A673 (cell line): ENCODE measurements around the gene UBXN6. TPM values are rescaled to one million over a fixed set of nuclear protein-coding genes. Genes with fewer than 3 reads are reported as not detected.

Source experiments
- BruUV-seq: library from RNA; stranded (reverse); fragments of 400-500 nt; replicated peaks from 2 replicates; lab custom pipeline; 2021; lab: Mats Ljungman, UMichigan
- CTCF ChIA-PET: fragments of 300-600 bp; sonication (Branson Sonifier 250); formaldehyde crosslinking; loops from one replicate; lab custom pipeline; 2022; ENCODE audit warnings: antibody characterized with exemption; lab: Charles Lee
- POLR2A ChIA-PET: fragments of 300-600 bp; sonication (Branson Sonifier 250); formaldehyde crosslinking; loops from one replicate; lab custom pipeline; 2022; ENCODE audit warnings: antibody characterized with exemption; ENCODE audit not compliant: low non-redundant PET; lab: Charles Lee
- DNase-seq: peaks from one replicate; pipeline ENCODE4 v3.0.0-alpha.2; 2015; ENCODE audit warnings: low spot score
- H3K27ac ChIP-seq: fragments of 200-600 bp; sonication (generic); 2 replicates; pipeline ENCODE4 v1.5.1; 2016; ENCODE audit warnings: mixed run types, low read depth, mild to moderate bottlenecking, mixed read lengths, antibody characterized with exemption, low read length; ENCODE audit not compliant: poor library complexity, severe bottlenecking
- H3K27me3 ChIP-seq: fragments of 200-600 bp; sonication (generic); replicated peaks from 2 replicates; pipeline ENCODE4 v1.6.1; 2017; ENCODE audit warnings: mixed run types, low read depth, mild to moderate bottlenecking, mixed read lengths, antibody characterized with exemption, low read length; ENCODE audit not compliant: insufficient read depth, poor library complexity
- H3K36me3 ChIP-seq: fragments of 200-600 bp; sonication (generic); 2 replicates; pipeline ENCODE4 v1.6.1; 2016; ENCODE audit warnings: mixed run types, mild to moderate bottlenecking, mixed read lengths, antibody characterized with exemption, low read length; ENCODE audit not compliant: insufficient read depth, poor library complexity, severe bottlenecking
- H3K4me1 ChIP-seq: fragments of 200-600 bp; sonication (generic); 2 replicates; pipeline ENCODE4 v1.6.1; 2017; ENCODE audit warnings: mixed run types, mild to moderate bottlenecking, mixed read lengths, antibody characterized with exemption, low read length; ENCODE audit not compliant: insufficient read depth, poor library complexity, severe bottlenecking
- H3K4me3 ChIP-seq: fragments of 200-600 bp; sonication (generic); 2 replicates; pipeline ENCODE4 v1.5.1; 2016; ENCODE audit warnings: low read depth, mixed run types, mild to moderate bottlenecking, mixed read lengths, low read length; ENCODE audit not compliant: poor library complexity, severe bottlenecking
- H3K9me3 ChIP-seq: fragments of 200-600 bp; sonication (generic); 2 replicates; pipeline ENCODE4 v1.6.1; 2016; ENCODE audit warnings: mixed run types, low read depth, mild to moderate bottlenecking, mixed read lengths, antibody characterized with exemption, low read length; ENCODE audit not compliant: poor library complexity, severe bottlenecking
- EZH2 ChIP-seq: fragments of 200-600 bp; sonication (generic); IDR thresholded peaks from 2 replicates; pipeline ENCODE4 v1.6.1; 2017; ENCODE audit warnings: borderline replicate concordance, low read depth, mild to moderate bottlenecking, mixed read lengths, antibody characterized with exemption, low read length; ENCODE audit not compliant: poor library complexity, severe bottlenecking
- intact Hi-C: fragments of 100-400 bp; cut with micrococcal nuclease; formaldehyde crosslinking; loops from one replicate; pipeline ENCODE4 v1.10.0; 2022; ENCODE audit not compliant: unreplicated experiment
- total RNA-seq: library from RNA; stranded (reverse); gene quantifications from 2 replicates; pipeline ENCODE4 v1.2.3, GENCODE V29; 2021
- TF ChIP-seq, protein P1 (sequence below): fragments of 300-800, 200-600 bp; sonication (generic); conservative IDR thresholded peaks from 2 replicates; pipeline ENCODE4 v1.5.1; 2017; ENCODE audit warnings: low read depth, mild to moderate bottlenecking, antibody characterized with exemption, low read length, moderate library complexity, mixed read lengths

The UBXN6 gene
- total RNA-seq, 1 experiment from 2014 or later: 49.1 TPM

DNA sequence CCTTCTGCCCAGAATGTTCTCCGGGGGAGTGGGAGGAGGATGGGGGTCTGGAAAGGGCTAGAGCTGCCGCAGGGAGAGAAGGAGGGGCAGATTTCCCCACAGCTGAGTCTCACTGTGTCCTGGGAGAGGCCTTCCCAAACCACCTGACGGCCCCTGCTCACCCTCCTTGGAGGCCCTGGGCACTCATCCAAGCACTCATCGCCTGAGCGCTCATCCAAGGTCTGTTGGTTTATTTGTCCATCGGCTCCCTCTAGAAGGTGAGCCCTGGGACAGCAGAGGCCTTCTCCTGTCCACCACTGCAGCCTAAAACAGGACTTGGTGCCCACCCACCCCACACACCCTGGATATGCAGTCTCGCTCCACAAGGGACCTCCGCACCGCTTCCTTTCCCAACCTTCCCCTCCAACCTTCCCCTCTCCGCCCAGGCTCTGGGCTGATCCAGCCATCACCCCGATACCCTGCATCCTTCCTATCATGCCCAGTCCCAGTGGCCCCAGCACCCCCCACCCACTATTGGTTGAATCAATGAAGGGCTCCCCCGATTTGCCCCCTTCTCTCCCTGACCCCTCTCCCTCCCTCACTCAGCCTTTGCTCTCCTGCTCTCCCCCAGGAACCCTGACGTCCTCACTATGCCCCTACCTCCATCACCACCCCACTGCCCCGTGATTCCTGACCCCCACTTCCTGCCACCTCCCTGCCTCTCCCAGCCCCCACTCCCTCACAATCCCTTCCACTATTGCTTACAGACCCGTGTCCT, 1.7 kb downstream of the UBXN6 start:
- no TSS peak for BruUV-seq
- no peak for DNase-seq
- TF ChIP-seq, protein P1, sequence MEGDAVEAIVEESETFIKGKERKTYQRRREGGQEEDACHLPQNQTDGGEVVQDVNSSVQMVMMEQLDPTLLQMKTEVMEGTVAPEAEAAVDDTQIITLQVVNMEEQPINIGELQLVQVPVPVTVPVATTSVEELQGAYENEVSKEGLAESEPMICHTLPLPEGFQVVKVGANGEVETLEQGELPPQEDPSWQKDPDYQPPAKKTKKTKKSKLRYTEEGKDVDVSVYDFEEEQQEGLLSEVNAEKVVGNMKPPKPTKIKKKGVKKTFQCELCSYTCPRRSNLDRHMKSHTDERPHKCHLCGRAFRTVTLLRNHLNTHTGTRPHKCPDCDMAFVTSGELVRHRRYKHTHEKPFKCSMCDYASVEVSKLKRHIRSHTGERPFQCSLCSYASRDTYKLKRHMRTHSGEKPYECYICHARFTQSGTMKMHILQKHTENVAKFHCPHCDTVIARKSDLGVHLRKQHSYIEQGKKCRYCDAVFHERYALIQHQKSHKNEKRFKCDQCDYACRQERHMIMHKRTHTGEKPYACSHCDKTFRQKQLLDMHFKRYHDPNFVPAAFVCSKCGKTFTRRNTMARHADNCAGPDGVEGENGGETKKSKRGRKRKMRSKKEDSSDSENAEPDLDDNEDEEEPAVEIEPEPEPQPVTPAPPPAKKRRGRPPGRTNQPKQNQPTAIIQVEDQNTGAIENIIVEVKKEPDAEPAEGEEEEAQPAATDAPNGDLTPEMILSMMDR: no peak
- TF ChIP-seq EZH2: no peak

DNA sequence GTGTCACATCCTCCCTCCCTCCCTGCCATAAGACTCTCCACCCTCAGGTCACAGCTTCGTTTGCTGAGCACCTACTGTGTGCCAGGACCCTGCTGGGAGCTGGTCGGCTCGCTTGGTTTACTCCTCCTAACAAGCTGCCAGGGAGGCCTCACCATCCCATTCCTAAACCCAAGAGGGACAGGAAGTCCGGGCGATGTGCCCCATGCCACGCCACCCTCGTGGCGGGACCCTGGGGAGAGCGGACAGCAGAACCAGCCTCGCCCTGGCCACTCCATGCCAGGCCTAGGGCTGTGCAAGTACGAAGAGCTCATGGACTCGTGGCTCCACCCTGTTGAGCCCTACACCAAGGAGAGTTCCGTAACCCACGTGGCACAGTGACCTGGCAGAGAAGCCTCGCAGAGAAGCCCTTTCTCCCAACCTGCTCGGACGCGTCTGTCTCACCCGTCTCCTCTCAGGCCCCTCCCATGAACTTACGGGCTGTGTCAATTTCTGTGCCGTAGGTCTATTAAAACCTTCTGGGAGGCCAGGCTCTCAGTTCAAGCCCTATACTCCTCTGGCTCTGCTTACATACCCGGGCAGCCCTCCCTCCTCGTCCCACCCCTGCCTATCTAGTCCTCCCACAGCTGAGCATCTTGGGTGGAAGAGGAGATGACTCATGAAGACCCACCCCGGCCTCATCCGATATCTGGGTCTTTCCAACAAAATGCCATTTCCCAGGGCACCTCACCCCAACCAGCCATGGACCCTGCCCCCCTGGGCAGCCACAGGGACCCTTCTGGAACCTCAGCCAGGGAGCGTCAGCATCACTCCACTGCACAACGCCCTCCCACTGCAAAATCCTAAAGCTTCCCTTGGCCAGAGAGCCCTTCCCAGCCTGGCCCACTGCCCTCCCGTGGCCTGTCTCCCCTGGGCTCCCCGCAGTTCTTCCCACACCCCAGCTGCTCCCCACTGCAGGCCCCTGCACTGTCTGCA, 2.6 kb downstream of the UBXN6 start:
- POLR2A ChIA-PET: interaction anchor here (0.5 to 0.6 kb wide), 2 partner anchors 200 to 306 kb away, joined by 4 to 5 read pairs; no protein-coding TSS in a partner anchor
- Histone ChIP-seq H3K9me3 (no peaks in the 10 kb centered on the region), H3K27me3 (no peaks in the 10 kb centered on the region), H3K27ac (peak overlapping the region; percentile 49), H3K4me3 (no peak overlapping the region), H3K4me1 (peaks cover 13% of the 10 kb centered on the region), H3K36me3 (peaks cover 6% of the 10 kb centered on the region)
- no TSS peak for BruUV-seq
- CTCF ChIA-PET: interaction anchor here (0.6 kb wide), 1 partner anchor 36 kb away, joined by 3 read pairs; no protein-coding TSS in a partner anchor
- intact Hi-C loops: no loop called here
- no peak for DNase-seq
- TF ChIP-seq EZH2: no peak
- TF ChIP-seq, protein P1: no peak

More for the DNA sequence above, 1.7 kb downstream of the UBXN6 start:
- Histone ChIP-seq H3K4me3 (peak overlapping the region; percentile 77), H3K27me3 (no peaks in the 10 kb centered on the region), H3K9me3 (no peaks in the 10 kb centered on the region), H3K36me3 (peaks cover 6% of the 10 kb centered on the region), H3K27ac (peak overlapping the region; percentile 89), H3K4me1 (peaks cover 13% of the 10 kb centered on the region)
- CTCF ChIA-PET: interaction anchor here (0.6 kb wide), 1 partner anchor 113 kb away, joined by 3 read pairs; no protein-coding TSS in a partner anchor
- POLR2A ChIA-PET: interaction anchor here (0.5 to 0.6 kb wide), 2 partner anchors 79 to 199 kb away, joined by 3 to 4 read pairs; partner anchors contain the start of gene PLIN5
- intact Hi-C loops: no loop called here
